ENCODE measurements around the gene XRN2.
"Not testable (repeated sequence)": the region's sequence is repeated elsewhere in the genome, so short reads cannot be mapped to it uniquely, and the experiment has no call there.

XRN2 gene

GRCh38 chr20:21390768-21391167 lies 87.6 kb downstream of the XRN2 start:
- DNase-seq (ENCODE audit: low read depth) = no peak

GRCh38 chr20:21391185-21391971 lies 88.2 kb downstream of the XRN2 start:
- DNase-seq (ENCODE audit: low read depth) = no peak

GRCh38 chr20:21391972-21392352 lies 88.8 kb downstream of the XRN2 start:
- no peak for DNase-seq (ENCODE audit: low read depth)

- no peak for DNase-seq (ENCODE audit: low read depth)
Observed at GRCh38 chr20:21393166-21393565, 90.0 kb downstream of the XRN2 start.

- DNase-seq (ENCODE audit: low read depth) = no peak
Observed at GRCh38 chr20:21393816-21394519, 90.8 kb downstream of the XRN2 start.

GRCh38 chr20:21394551-21394950 lies 91.4 kb downstream of the XRN2 start:
- no peak for DNase-seq (ENCODE audit: low read depth)

GRCh38 chr20:21395051-21395665 lies 92.0 kb downstream of the XRN2 start:
- DNase-seq (ENCODE audit: low read depth) = no peak

- DNase-seq (ENCODE audit: low read depth) = no peak
Observed at GRCh38 chr20:21395666-21396598, 92.8 kb downstream of the XRN2 start.

GRCh38 chr20:21396599-21397340 lies 93.6 kb downstream of the XRN2 start:
- no peak for DNase-seq (ENCODE audit: low read depth)

GRCh38 chr20:21397341-21398108 lies 94.4 kb downstream of the XRN2 start, which contains the start of gene NKX2-4:
Gene NKX2-4 (minus strand): TSS chr20:21397526. CDS start chr20:21397399, 127 bp downstream.
- no peak for DNase-seq (ENCODE audit: low read depth)

GRCh38 chr20:21398109-21399004 lies 95.2 kb downstream of the XRN2 start:
- no peak for DNase-seq (ENCODE audit: low read depth)

GRCh38 chr20:21399005-21399475 lies 95.9 kb downstream of the XRN2 start:
- no peak for DNase-seq (ENCODE audit: low read depth)

- no peak for DNase-seq (ENCODE audit: low read depth)
Observed at GRCh38 chr20:21411725-21412124, 108.6 kb downstream of the XRN2 start.

- DNase-seq (ENCODE audit: low read depth) = not testable (repeated sequence)
Observed at GRCh38 chr20:21413996-21414395, 110.9 kb downstream of the XRN2 start.

GRCh38 chr20:21419147-21419546 lies 116.0 kb downstream of the XRN2 start:
- not testable (repeated sequence) for DNase-seq (ENCODE audit: low read depth)

GRCh38 chr20:21421601-21422236 lies 118.6 kb downstream of the XRN2 start:
- DNase-seq (ENCODE audit: low read depth) = no peak

GRCh38 chr20:21423712-21424111 lies 120.6 kb downstream of the XRN2 start:
- DNase-seq (ENCODE audit: low read depth) = not testable (repeated sequence)

GRCh38 chr20:21424846-21425245 lies 121.7 kb downstream of the XRN2 start:
- DNase-seq (ENCODE audit: low read depth) = no peak

GRCh38 chr20:21430020-21430419 lies 126.9 kb downstream of the XRN2 start:
- no peak for DNase-seq (ENCODE audit: low read depth)
